ENCODE results near the gene DNM3. TPM values are rescaled to one million over a fixed set of nuclear protein-coding genes. Genes with fewer than 3 reads are reported as not detected.

Gene DNM3
- total RNA-seq, 3 donors from 2014 or later (not counting 1 experiment from before 2014, with no cell fraction given), result 2.5 to 3.3 (median 2.8) TPM

GRCh38 chr1:171877701-171878100, 36.4 kb downstream of the DNM3 start:
- Histone ChIP-seq H3K36me3 (ENCODE audit: control insufficient read depth, insufficient read depth, low read length) (no peaks in the 10 kb centered on the region), H3K27ac (ENCODE audit: low read length) (no peak overlapping the region), H3K4me3 (ENCODE audit: low read length) (no peak overlapping the region), H3K4me1 (ENCODE audit: control insufficient read depth, insufficient read depth, low read length) (no peaks in the 10 kb centered on the region), H3K9me3 (ENCODE audit: control insufficient read depth, insufficient read depth, low read length) (no peaks in the 10 kb centered on the region), H3K27me3 (ENCODE audit: control insufficient read depth, insufficient read depth, low read length) (no peaks in the 10 kb centered on the region)
- Mint-ChIP-seq H3K27me3 (ENCODE audit: low read depth in 2 of 2) (peaks cover 1 to 6% of the 10 kb centered on the region in 2 donors), H3K4me1 (no peaks in the 10 kb centered on the region), H3K9me3 (no peaks in the 10 kb centered on the region), H3K36me3 (no peaks in the 10 kb centered on the region), H3K27ac (no peak overlapping the region), H3K4me3 (no peak overlapping the region)
- intact Hi-C loops (cut with micrococcal nuclease), result no loop called here
- ATAC-seq, result no peak
- WGBS (ENCODE audit: insufficient coverage), result 27% methylated on average over 3 of the region's 3 CpGs
- TF ChIP-seq CTCF (IDR thresholded peaks at IDR 0.05), result no peak
- DNase-seq, result no peak

GRCh38 chr1:171879556-171879955, 38.3 kb downstream of the DNM3 start:
- Mint-ChIP-seq H3K4me3 (no peak overlapping the region), H3K27ac (no peak overlapping the region), H3K27me3 (ENCODE audit: low read depth in 2 of 2) (no peaks in the 10 kb centered on the region), H3K36me3 (no peaks in the 10 kb centered on the region), H3K9me3 (no peaks in the 10 kb centered on the region), H3K4me1 (no peaks in the 10 kb centered on the region)
- 90% methylated on average over 4 of the region's 4 CpGs for WGBS (ENCODE audit: insufficient coverage)
- ATAC-seq (no peak), DNase-seq (no peak)
- Histone ChIP-seq H3K4me3 (ENCODE audit: low read length) (no peak overlapping the region), H3K4me1 (ENCODE audit: control insufficient read depth, insufficient read depth, low read length) (no peaks in the 10 kb centered on the region), H3K36me3 (ENCODE audit: control insufficient read depth, insufficient read depth, low read length) (no peaks in the 10 kb centered on the region), H3K9me3 (ENCODE audit: control insufficient read depth, insufficient read depth, low read length) (no peaks in the 10 kb centered on the region), H3K27ac (ENCODE audit: low read length) (no peak overlapping the region), H3K27me3 (ENCODE audit: control insufficient read depth, insufficient read depth, low read length) (no peaks in the 10 kb centered on the region)
- no peak for TF ChIP-seq CTCF (IDR thresholded peaks at IDR 0.05)
- intact Hi-C loops (cut with micrococcal nuclease), result no loop called here

- 85% methylated on average over 1 of the region's 1 CpG for WGBS (ENCODE audit: insufficient coverage)
- intact Hi-C loops (cut with micrococcal nuclease), result no loop called here
- no peaks in the 10 kb centered on the region for H3K36me3 Mint-ChIP-seq
- no peaks in the 10 kb centered on the region for H3K9me3 Mint-ChIP-seq
- H3K4me1 Mint-ChIP-seq, result no peaks in the 10 kb centered on the region
- Histone ChIP-seq H3K4me3 (ENCODE audit: low read length) (no peak overlapping the region), H3K27ac (ENCODE audit: low read length) (no peak overlapping the region), H3K27me3 (ENCODE audit: control insufficient read depth, insufficient read depth, low read length) (no peaks in the 10 kb centered on the region), H3K4me1 (ENCODE audit: control insufficient read depth, insufficient read depth, low read length) (no peaks in the 10 kb centered on the region), H3K36me3 (ENCODE audit: control insufficient read depth, insufficient read depth, low read length) (no peaks in the 10 kb centered on the region), H3K9me3 (ENCODE audit: control insufficient read depth, insufficient read depth, low read length) (no peaks in the 10 kb centered on the region)
- ATAC-seq (no peak), DNase-seq (no peak)
- no peak overlapping the region for H3K4me3 Mint-ChIP-seq
- TF ChIP-seq CTCF (IDR thresholded peaks at IDR 0.05), result no peak
- H3K27ac Mint-ChIP-seq, result no peak overlapping the region
- H3K27me3 Mint-ChIP-seq (ENCODE audit: low read depth in 2 of 2), result no peaks in the 10 kb centered on the region
Observed at GRCh38 chr1:171881442-171881841, 40.1 kb downstream of the DNM3 start.

- no peak for TF ChIP-seq CTCF (IDR thresholded peaks at IDR 0.05)
- Histone ChIP-seq H3K4me1 (ENCODE audit: control insufficient read depth, insufficient read depth, low read length) (no peaks in the 10 kb centered on the region), H3K4me3 (ENCODE audit: low read length) (no peak overlapping the region), H3K36me3 (ENCODE audit: control insufficient read depth, insufficient read depth, low read length) (no peaks in the 10 kb centered on the region), H3K9me3 (ENCODE audit: control insufficient read depth, insufficient read depth, low read length) (no peaks in the 10 kb centered on the region), H3K27me3 (ENCODE audit: control insufficient read depth, insufficient read depth, low read length) (no peaks in the 10 kb centered on the region), H3K27ac (ENCODE audit: low read length) (no peak overlapping the region)
- DNase-seq (no peak), ATAC-seq (no peak)
- 38% methylated on average over 4 of the region's 4 CpGs for WGBS (ENCODE audit: insufficient coverage)
- H3K4me1 Mint-ChIP-seq, result no peaks in the 10 kb centered on the region
- intact Hi-C loops (cut with micrococcal nuclease), result no loop called here
- no peak overlapping the region for H3K27ac Mint-ChIP-seq
- no peaks in the 10 kb centered on the region for H3K9me3 Mint-ChIP-seq
- peaks cover 0 to 3% of the 10 kb centered on the region in 2 donors for H3K27me3 Mint-ChIP-seq (ENCODE audit: low read depth in 2 of 2)
- H3K4me3 Mint-ChIP-seq, result no peak overlapping the region
- H3K36me3 Mint-ChIP-seq, result no peaks in the 10 kb centered on the region
Observed at GRCh38 chr1:171883849-171884248, 42.6 kb downstream of the DNM3 start.
